ENCODE measurements around the gene SPRR5.

GRCh38 chr1:152912900-152913299, 34.1 kb upstream of the SPRR5 start:
- TF ChIP-seq POLR2AphosphoS5 (IDR thresholded peaks at IDR 0.05) (no peak), CTCF (IDR thresholded peaks at IDR 0.05) (no peak), POLR2A (IDR thresholded peaks at IDR 0.05) (no peak), EP300 (IDR thresholded peaks at IDR 0.05) (no peak)
